Measurements from ENCODE around the gene HACD2. TPM values are rescaled to one million over a fixed set of nuclear protein-coding genes. Genes with fewer than 3 reads are reported as not detected.
A peak's percentile ranks its signal among the peaks of the same experiment; 100 is the strongest.

The HACD2 gene
- 75.2 TPM for polyA plus RNA-seq
- long read RNA-seq, donor 1, full-length matches to known transcripts: 5 of 5 reads
- long read RNA-seq, donor 1, partial matches to known transcripts: 0 of 5 reads
- long read RNA-seq, donor 1, other reads (novel, unspliced or antisense): 0 of 5 reads
- long read RNA-seq, donor 2, full-length matches to known transcripts: 26 of 26 reads
- long read RNA-seq, donor 2, partial matches to known transcripts: 0 of 26 reads
- long read RNA-seq, donor 2, other reads (novel, unspliced or antisense): 0 of 26 reads
- long read RNA-seq, donor 3: 0 reads
- long read RNA-seq, donor 4, full-length matches to known transcripts: 2 of 2 reads
- long read RNA-seq, donor 4, partial matches to known transcripts: 0 of 2 reads
- long read RNA-seq, donor 4, other reads (novel, unspliced or antisense): 0 of 2 reads
- long read RNA-seq, donor 5, full-length matches to known transcripts: 6 of 6 reads
- long read RNA-seq, donor 5, partial matches to known transcripts: 0 of 6 reads
- long read RNA-seq, donor 5, other reads (novel, unspliced or antisense): 0 of 6 reads
- long read RNA-seq, donor 6, full-length matches to known transcripts: 10 of 20 reads
- long read RNA-seq, donor 6, partial matches to known transcripts: 10 of 20 reads
- long read RNA-seq, donor 6, other reads (novel, unspliced or antisense): 0 of 20 reads
- long read RNA-seq, donor 7, full-length matches to known transcripts: 4 of 4 reads
- long read RNA-seq, donor 7, partial matches to known transcripts: 0 of 4 reads
- long read RNA-seq, donor 7, other reads (novel, unspliced or antisense): 0 of 4 reads
- long read RNA-seq, donor 8, full-length matches to known transcripts: 16 of 16 reads
- long read RNA-seq, donor 8, partial matches to known transcripts: 0 of 16 reads
- long read RNA-seq, donor 8, other reads (novel, unspliced or antisense): 0 of 16 reads
- long read RNA-seq, donor 9, full-length matches to known transcripts: 10 of 10 reads
- long read RNA-seq, donor 9, partial matches to known transcripts: 0 of 10 reads
- long read RNA-seq, donor 9, other reads (novel, unspliced or antisense): 0 of 10 reads
- long read RNA-seq, donor 10, full-length matches to known transcripts: 19 of 24 reads
- long read RNA-seq, donor 10, partial matches to known transcripts: 5 of 24 reads
- long read RNA-seq, donor 10, other reads (novel, unspliced or antisense): 0 of 24 reads
- long read RNA-seq, donor 11, full-length matches to known transcripts: 7 of 7 reads
- long read RNA-seq, donor 11, partial matches to known transcripts: 0 of 7 reads
- long read RNA-seq, donor 11, other reads (novel, unspliced or antisense): 0 of 7 reads

GRCh38 chr3:123584988-123585937 lies at the start of gene HACD2:
HACD2 (minus strand) TSS chr3:123585053; CDS start chr3:123585027, 26 bp downstream.
- Histone ChIP-seq H3K9me3 (ENCODE audit: control insufficient read depth, low read depth, low read length) (no peaks in the 10 kb centered on the region), H3K4me3 (ENCODE audit: low read length) (peak within 1 kb of the TSS; percentile 76), H3K27me3 (ENCODE audit: control insufficient read depth, insufficient read depth, low read length) (no peaks in the 10 kb centered on the region), H3K27ac (ENCODE audit: low read length) (peak within 1 kb of the TSS; percentile 87), H3K4me1 (ENCODE audit: control insufficient read depth, insufficient read depth, low read length) (peaks cover 7% of the 10 kb centered on the region), H3K36me3 (ENCODE audit: control insufficient read depth, insufficient read depth, low read length) (peaks cover 12% of the 10 kb centered on the region)
- 0% methylated on average over 6 of the region's 54 CpGs for WGBS (ENCODE audit: insufficient coverage, low lambda C conversion rate)
- DNase-seq: peak; percentile 98 to 99

- no CpG with 5 or more reads among the region's 15 CpGs for WGBS (ENCODE audit: insufficient coverage, low lambda C conversion rate)
- DNase-seq: peak in 1 of 2 donors; percentile 47
- H3K4me1 ChIP-seq (ENCODE audit: control insufficient read depth, insufficient read depth, low read length): peaks cover 6% of the 10 kb centered on the region
- H3K27ac ChIP-seq (ENCODE audit: low read length): no peak overlapping the region
- H3K27me3 ChIP-seq (ENCODE audit: control insufficient read depth, insufficient read depth, low read length): no peaks in the 10 kb centered on the region
- H3K9me3 ChIP-seq (ENCODE audit: control insufficient read depth, low read depth, low read length): no peaks in the 10 kb centered on the region
- no peak overlapping the region for H3K4me3 ChIP-seq (ENCODE audit: low read length)
- H3K36me3 ChIP-seq (ENCODE audit: control insufficient read depth, insufficient read depth, low read length): peaks cover 36% of the 10 kb centered on the region
Measured at GRCh38 chr3:123634149-123635051, 49.5 kb upstream of the HACD2 start.

- no peak for DNase-seq
- Histone ChIP-seq H3K27ac (ENCODE audit: low read length) (no peak overlapping the region), H3K36me3 (ENCODE audit: control insufficient read depth, insufficient read depth, low read length) (peaks cover 36% of the 10 kb centered on the region), H3K4me1 (ENCODE audit: control insufficient read depth, insufficient read depth, low read length) (peaks cover 6% of the 10 kb centered on the region), H3K4me3 (ENCODE audit: low read length) (no peak overlapping the region), H3K27me3 (ENCODE audit: control insufficient read depth, insufficient read depth, low read length) (no peaks in the 10 kb centered on the region), H3K9me3 (ENCODE audit: control insufficient read depth, low read depth, low read length) (no peaks in the 10 kb centered on the region)
- WGBS (ENCODE audit: insufficient coverage, low lambda C conversion rate): no CpG with 5 or more reads among the region's 2 CpGs
Measured at GRCh38 chr3:123633530-123633929, 48.7 kb upstream of the HACD2 start.

GRCh38 chr3:123632161-123632655 lies 47.4 kb upstream of the HACD2 start:
- H3K27me3 ChIP-seq (ENCODE audit: control insufficient read depth, insufficient read depth, low read length): no peaks in the 10 kb centered on the region
- H3K27ac ChIP-seq (ENCODE audit: low read length): no peak overlapping the region
- H3K9me3 ChIP-seq (ENCODE audit: control insufficient read depth, low read depth, low read length): no peaks in the 10 kb centered on the region
- DNase-seq: no peak
- H3K36me3 ChIP-seq (ENCODE audit: control insufficient read depth, insufficient read depth, low read length): peaks cover 26% of the 10 kb centered on the region
- H3K4me1 ChIP-seq (ENCODE audit: control insufficient read depth, insufficient read depth, low read length): peaks cover 6% of the 10 kb centered on the region
- no peak overlapping the region for H3K4me3 ChIP-seq (ENCODE audit: low read length)
- no CpG with 5 or more reads among the region's 6 CpGs for WGBS (ENCODE audit: insufficient coverage, low lambda C conversion rate)

- Histone ChIP-seq H3K27ac (ENCODE audit: low read length) (no peak overlapping the region), H3K36me3 (ENCODE audit: control insufficient read depth, insufficient read depth, low read length) (peaks cover 28% of the 10 kb centered on the region)
Measured at GRCh38 chr3:123629747-123630047, 44.8 kb upstream of the HACD2 start.

GRCh38 chr3:123628996-123629746 lies 44.3 kb upstream of the HACD2 start:
- H3K27ac ChIP-seq (ENCODE audit: low read length): no peak overlapping the region
- peaks cover 26% of the 10 kb centered on the region for H3K36me3 ChIP-seq (ENCODE audit: control insufficient read depth, insufficient read depth, low read length)

More at GRCh38 chr3:123629747-123630047, 44.8 kb upstream of the HACD2 start:
- Histone ChIP-seq H3K4me3 (ENCODE audit: low read length) (no peak overlapping the region), H3K9me3 (ENCODE audit: control insufficient read depth, low read depth, low read length) (no peaks in the 10 kb centered on the region), H3K27me3 (ENCODE audit: control insufficient read depth, insufficient read depth, low read length) (no peaks in the 10 kb centered on the region), H3K4me1 (ENCODE audit: control insufficient read depth, insufficient read depth, low read length) (no peaks in the 10 kb centered on the region)
- DNase-seq: no peak
- no CpG with 5 or more reads among the region's 4 CpGs for WGBS (ENCODE audit: insufficient coverage, low lambda C conversion rate)

GRCh38 chr3:123627673-123628670 lies 43.1 kb upstream of the HACD2 start:
- no peaks in the 10 kb centered on the region for H3K9me3 ChIP-seq (ENCODE audit: control insufficient read depth, low read depth, low read length)
- no peak overlapping the region for H3K27ac ChIP-seq (ENCODE audit: low read length)
- H3K27me3 ChIP-seq (ENCODE audit: control insufficient read depth, insufficient read depth, low read length): no peaks in the 10 kb centered on the region
- no peak for DNase-seq
- no CpG with 5 or more reads among the region's 6 CpGs for WGBS (ENCODE audit: insufficient coverage, low lambda C conversion rate)
- H3K4me1 ChIP-seq (ENCODE audit: control insufficient read depth, insufficient read depth, low read length): no peaks in the 10 kb centered on the region
- no peak overlapping the region for H3K4me3 ChIP-seq (ENCODE audit: low read length)
- peaks cover 18% of the 10 kb centered on the region for H3K36me3 ChIP-seq (ENCODE audit: control insufficient read depth, insufficient read depth, low read length)

More at GRCh38 chr3:123628996-123629746, 44.3 kb upstream of the HACD2 start:
- no CpG with 5 or more reads among the region's 22 CpGs for WGBS (ENCODE audit: insufficient coverage, low lambda C conversion rate)
- Histone ChIP-seq H3K27me3 (ENCODE audit: control insufficient read depth, insufficient read depth, low read length) (no peaks in the 10 kb centered on the region), H3K9me3 (ENCODE audit: control insufficient read depth, low read depth, low read length) (no peaks in the 10 kb centered on the region), H3K4me1 (ENCODE audit: control insufficient read depth, insufficient read depth, low read length) (no peaks in the 10 kb centered on the region), H3K4me3 (ENCODE audit: low read length) (no peak overlapping the region)
- DNase-seq: no peak
